ENCODE results near the gene BMP2K.

Gene BMP2K

DNA sequence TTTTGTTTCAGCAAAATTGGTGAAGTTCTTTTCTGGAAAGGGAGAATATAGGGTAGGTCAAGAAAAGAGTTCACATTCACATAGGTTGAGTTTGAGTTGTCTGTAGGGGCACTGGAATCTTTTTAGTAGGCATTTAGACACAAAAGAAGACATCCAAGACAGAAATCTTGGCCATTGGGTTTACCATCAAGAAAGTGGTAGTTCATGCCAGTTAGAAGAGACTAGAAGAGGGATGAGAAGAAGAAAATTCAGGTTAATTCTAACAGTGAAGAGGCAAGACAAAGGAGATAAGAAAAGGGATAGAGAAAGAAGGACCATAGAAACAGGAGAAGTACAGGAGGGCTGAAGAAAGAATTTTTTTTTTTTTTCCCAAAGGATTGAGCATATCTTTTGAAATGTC is 123.2 kb downstream of the BMP2K start:
- no peak for TF ChIP-seq EZH2phosphoT487 (IDR thresholded peaks at IDR 0.05; ENCODE audit: borderline replicate concordance, low read length)
- TF ChIP-seq, protein P1, sequence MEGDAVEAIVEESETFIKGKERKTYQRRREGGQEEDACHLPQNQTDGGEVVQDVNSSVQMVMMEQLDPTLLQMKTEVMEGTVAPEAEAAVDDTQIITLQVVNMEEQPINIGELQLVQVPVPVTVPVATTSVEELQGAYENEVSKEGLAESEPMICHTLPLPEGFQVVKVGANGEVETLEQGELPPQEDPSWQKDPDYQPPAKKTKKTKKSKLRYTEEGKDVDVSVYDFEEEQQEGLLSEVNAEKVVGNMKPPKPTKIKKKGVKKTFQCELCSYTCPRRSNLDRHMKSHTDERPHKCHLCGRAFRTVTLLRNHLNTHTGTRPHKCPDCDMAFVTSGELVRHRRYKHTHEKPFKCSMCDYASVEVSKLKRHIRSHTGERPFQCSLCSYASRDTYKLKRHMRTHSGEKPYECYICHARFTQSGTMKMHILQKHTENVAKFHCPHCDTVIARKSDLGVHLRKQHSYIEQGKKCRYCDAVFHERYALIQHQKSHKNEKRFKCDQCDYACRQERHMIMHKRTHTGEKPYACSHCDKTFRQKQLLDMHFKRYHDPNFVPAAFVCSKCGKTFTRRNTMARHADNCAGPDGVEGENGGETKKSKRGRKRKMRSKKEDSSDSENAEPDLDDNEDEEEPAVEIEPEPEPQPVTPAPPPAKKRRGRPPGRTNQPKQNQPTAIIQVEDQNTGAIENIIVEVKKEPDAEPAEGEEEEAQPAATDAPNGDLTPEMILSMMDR (IDR thresholded peaks at IDR 0.05; ENCODE audit: low read depth, low read length, poor library complexity, severe bottlenecking), result no peak
- H3K36me3 ChIP-seq (ENCODE audit: control insufficient read depth, low read length), result no peaks in the 10 kb centered on the region

DNA sequence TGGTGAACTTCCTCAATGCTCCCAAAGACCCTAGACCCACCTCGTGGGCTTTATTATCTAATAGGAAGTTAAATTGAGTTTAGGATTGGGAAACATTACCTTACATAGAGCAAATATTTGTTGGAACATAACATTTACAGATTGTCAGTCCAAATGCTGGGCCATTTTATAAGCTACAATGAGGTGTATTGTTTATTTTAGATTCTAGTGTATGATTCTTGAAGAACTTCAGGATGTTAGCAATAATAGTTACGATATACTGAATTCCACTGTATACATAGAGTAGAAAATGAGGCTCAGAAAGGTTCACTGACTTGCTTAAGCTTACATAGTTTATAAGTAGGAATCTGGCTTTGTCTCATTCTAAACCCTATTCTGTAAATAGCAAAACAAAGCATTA is 125.7 kb downstream of the BMP2K start:
- no peak overlapping the region for H3K27ac ChIP-seq (ENCODE audit: low read depth, low read length)
- TF ChIP-seq EZH2phosphoT487 (IDR thresholded peaks at IDR 0.05; ENCODE audit: borderline replicate concordance, low read length), result no peak
- TF ChIP-seq, protein P1 (IDR thresholded peaks at IDR 0.05; ENCODE audit: low read depth, low read length, poor library complexity, severe bottlenecking), result no peak
- H3K4me2 ChIP-seq (ENCODE audit: low read length), result no peak overlapping the region

More for the DNA sequence above, 123.2 kb downstream of the BMP2K start:
- Histone ChIP-seq H3K27me3 (ENCODE audit: control insufficient read depth, low read length) (no peaks in the 10 kb centered on the region), H4K20me1 (ENCODE audit: control insufficient read depth, insufficient read depth, low read depth, low read length) (no peaks in the 10 kb centered on the region), H3K4me2 (ENCODE audit: low read length) (no peak overlapping the region), H3K27ac (ENCODE audit: low read depth, low read length) (no peak overlapping the region), H3F3A (ENCODE audit: control insufficient read depth, insufficient read depth) (no peaks in the 10 kb centered on the region), H3K9me2 (replicated peaks; ENCODE audit: control insufficient read depth, low read length) (no peaks in the 10 kb centered on the region; the same call in 1 of the 2 replicates), H3K79me2 (ENCODE audit: control insufficient read depth, low read length) (no peaks in the 10 kb centered on the region), H3K4me3 (ENCODE audit: low read length) (no peak overlapping the region), H3K4me1 (ENCODE audit: control insufficient read depth, low read length) (no peaks in the 10 kb centered on the region), H3K9me3 (ENCODE audit: control insufficient read depth, insufficient read depth, low read length) (no peaks in the 10 kb centered on the region)

DNA sequence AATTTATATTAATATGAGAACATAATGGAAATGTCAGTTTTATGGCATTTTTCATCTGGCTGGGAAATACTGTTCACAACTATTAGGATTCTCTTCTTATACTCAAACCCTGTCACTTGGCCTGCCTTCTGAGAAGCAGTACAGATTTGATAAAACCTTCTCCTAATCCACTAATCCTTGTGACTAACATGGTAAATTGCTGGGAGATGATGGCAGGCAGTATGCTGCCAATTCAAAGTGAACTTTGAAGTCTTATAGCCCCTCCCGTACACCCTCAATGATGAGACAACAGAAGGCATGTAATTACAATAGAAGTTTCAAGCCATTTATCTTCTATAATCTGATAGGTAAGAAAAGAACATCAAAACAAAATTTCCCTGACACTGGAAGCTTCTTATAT is 126.1 kb downstream of the BMP2K start:
- Histone ChIP-seq H4K20me1 (ENCODE audit: control insufficient read depth, insufficient read depth, low read depth, low read length) (no peaks in the 10 kb centered on the region), H3F3A (ENCODE audit: control insufficient read depth, insufficient read depth) (no peaks in the 10 kb centered on the region), H3K27me3 (ENCODE audit: control insufficient read depth, low read length) (no peaks in the 10 kb centered on the region), H3K4me1 (ENCODE audit: control insufficient read depth, low read length) (no peaks in the 10 kb centered on the region), H3K36me3 (ENCODE audit: control insufficient read depth, low read length) (no peaks in the 10 kb centered on the region), H3K4me3 (ENCODE audit: low read length) (no peak overlapping the region), H3K9me3 (ENCODE audit: control insufficient read depth, insufficient read depth, low read length) (no peaks in the 10 kb centered on the region), H3K79me2 (ENCODE audit: control insufficient read depth, low read length) (no peaks in the 10 kb centered on the region), H3K9me2 (replicated peaks; ENCODE audit: control insufficient read depth, low read length) (no peaks in the 10 kb centered on the region), H3K27ac (ENCODE audit: low read depth, low read length) (no peak overlapping the region), H3K4me2 (ENCODE audit: low read length) (no peak overlapping the region)
- TF ChIP-seq, protein P1 (IDR thresholded peaks at IDR 0.05; ENCODE audit: low read depth, low read length, poor library complexity, severe bottlenecking), result no peak
- no peak for TF ChIP-seq EZH2phosphoT487 (IDR thresholded peaks at IDR 0.05; ENCODE audit: borderline replicate concordance, low read length)

More for the DNA sequence above, 125.7 kb downstream of the BMP2K start:
- no peaks in the 10 kb centered on the region for H3K36me3 ChIP-seq (ENCODE audit: control insufficient read depth, low read length)
- H3K4me1 ChIP-seq (ENCODE audit: control insufficient read depth, low read length), result no peaks in the 10 kb centered on the region
- H3F3A ChIP-seq (ENCODE audit: control insufficient read depth, insufficient read depth), result no peaks in the 10 kb centered on the region
- H3K4me3 ChIP-seq (ENCODE audit: low read length), result no peak overlapping the region
- H4K20me1 ChIP-seq (ENCODE audit: control insufficient read depth, insufficient read depth, low read depth, low read length), result no peaks in the 10 kb centered on the region
- H3K9me3 ChIP-seq (ENCODE audit: control insufficient read depth, insufficient read depth, low read length), result no peaks in the 10 kb centered on the region
- H3K9me2 ChIP-seq (replicated peaks; ENCODE audit: control insufficient read depth, low read length), result no peaks in the 10 kb centered on the region; the same call in 1 of the 2 replicates
- no peaks in the 10 kb centered on the region for H3K79me2 ChIP-seq (ENCODE audit: control insufficient read depth, low read length)
- no peaks in the 10 kb centered on the region for H3K27me3 ChIP-seq (ENCODE audit: control insufficient read depth, low read length)

All from DOHH2 (cell line).